ENCODE data around the gene CYLD.

DNA sequence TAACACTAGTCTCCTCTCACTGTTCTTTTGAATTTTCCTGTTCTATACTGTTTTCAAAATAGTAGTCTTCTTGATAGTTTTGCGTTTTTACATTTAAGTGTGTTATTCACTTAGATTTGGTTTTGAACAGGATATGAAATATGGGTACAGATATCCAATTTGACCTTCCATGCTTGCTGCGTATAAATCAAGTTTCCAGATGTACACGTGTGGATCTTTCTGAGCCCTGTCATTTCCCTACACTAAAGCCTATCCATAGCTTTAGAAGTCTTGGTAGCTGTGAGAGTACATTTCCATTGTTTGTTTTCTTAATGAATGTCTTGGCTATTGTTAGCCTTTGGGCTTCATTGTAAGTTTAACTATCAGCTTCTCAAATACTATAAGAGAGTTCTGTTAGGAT, 20.4 kb downstream of the CYLD start:
- TF ChIP-seq EP300 (IDR thresholded peaks at IDR 0.05) (no peak), POLR2A (IDR thresholded peaks at IDR 0.05) (no peak), POLR2AphosphoS5 (IDR thresholded peaks at IDR 0.05) (no peak)
- TF ChIP-seq, protein P1, sequence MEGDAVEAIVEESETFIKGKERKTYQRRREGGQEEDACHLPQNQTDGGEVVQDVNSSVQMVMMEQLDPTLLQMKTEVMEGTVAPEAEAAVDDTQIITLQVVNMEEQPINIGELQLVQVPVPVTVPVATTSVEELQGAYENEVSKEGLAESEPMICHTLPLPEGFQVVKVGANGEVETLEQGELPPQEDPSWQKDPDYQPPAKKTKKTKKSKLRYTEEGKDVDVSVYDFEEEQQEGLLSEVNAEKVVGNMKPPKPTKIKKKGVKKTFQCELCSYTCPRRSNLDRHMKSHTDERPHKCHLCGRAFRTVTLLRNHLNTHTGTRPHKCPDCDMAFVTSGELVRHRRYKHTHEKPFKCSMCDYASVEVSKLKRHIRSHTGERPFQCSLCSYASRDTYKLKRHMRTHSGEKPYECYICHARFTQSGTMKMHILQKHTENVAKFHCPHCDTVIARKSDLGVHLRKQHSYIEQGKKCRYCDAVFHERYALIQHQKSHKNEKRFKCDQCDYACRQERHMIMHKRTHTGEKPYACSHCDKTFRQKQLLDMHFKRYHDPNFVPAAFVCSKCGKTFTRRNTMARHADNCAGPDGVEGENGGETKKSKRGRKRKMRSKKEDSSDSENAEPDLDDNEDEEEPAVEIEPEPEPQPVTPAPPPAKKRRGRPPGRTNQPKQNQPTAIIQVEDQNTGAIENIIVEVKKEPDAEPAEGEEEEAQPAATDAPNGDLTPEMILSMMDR (IDR thresholded peaks at IDR 0.05) = no peak

Measured in sigmoid colon (tissue), 4 donors.